Upper lobe of right lung (tissue), 1 donor: ENCODE measurements around the gene LAP3. TPM values are rescaled to one million over a fixed set of nuclear protein-coding genes. Genes with fewer than 3 reads are reported as not detected.
"Not testable (repeated sequence)": the region's sequence is repeated elsewhere in the genome, so short reads cannot be mapped to it uniquely, and the experiment has no call there.

ENCODE experiments used
- ATAC-seq: fragments of 200-7000 bp; cut with Tn5 transposase; one replicate; pipeline ENCODE4 v1.9.1; 2020; ENCODE audit warnings: mild to moderate bottlenecking, moderate library complexity
- DNase-seq: peaks from one replicate; pipeline ENCODE4 v3.0.0-alpha.2; 2020
- H3K27ac ChIP-seq: fragments of 200-600 bp; one replicate; pipeline ENCODE4 v1.8.0; 2022
- H3K27me3 ChIP-seq: fragments of 200-600 bp; one replicate; pipeline ENCODE4 v1.8.0; 2022; ENCODE audit warnings: mild to moderate bottlenecking
- H3K36me3 ChIP-seq: fragments of 200-600 bp; one replicate; pipeline ENCODE4 v1.8.0; 2022
- H3K4me1 ChIP-seq: fragments of 200-600 bp; one replicate; pipeline ENCODE4 v1.8.0; 2022
- H3K4me3 ChIP-seq: fragments of 200-600 bp; one replicate; pipeline ENCODE4 v1.8.0; 2022; ENCODE audit warnings: mild to moderate bottlenecking
- H3K9me3 ChIP-seq: fragments of 200-600 bp; one replicate; pipeline ENCODE4 v1.8.0; 2022
- intact Hi-C: fragments of 100-400 bp; cut with DNase I; formaldehyde crosslinking; loops from one replicate; pipeline ENCODE4 v1.11.0; 2022
- total RNA-seq: library from RNA; stranded (reverse); fragmentation: NEBNext Ultra II Directional; extraction: Animal tissue kit (Norgen Biotek cat#: 25700); gene quantifications from one replicate; pipeline ENCODE4 v1.2.1, GENCODE V29; 2021
- TF ChIP-seq, protein P1 (sequence below): fragments of 200-600 bp; IDR thresholded peaks from one replicate; pipeline ENCODE4 v1.8.0; 2022; ENCODE audit warnings: antibody characterized with exemption
- donor health status: DM: no; HTN: yes; CAD: no; lungs with severe emphysema.

Gene LAP3
- total RNA-seq, 1 donor from 2014 or later: 97.6 TPM

DNA sequence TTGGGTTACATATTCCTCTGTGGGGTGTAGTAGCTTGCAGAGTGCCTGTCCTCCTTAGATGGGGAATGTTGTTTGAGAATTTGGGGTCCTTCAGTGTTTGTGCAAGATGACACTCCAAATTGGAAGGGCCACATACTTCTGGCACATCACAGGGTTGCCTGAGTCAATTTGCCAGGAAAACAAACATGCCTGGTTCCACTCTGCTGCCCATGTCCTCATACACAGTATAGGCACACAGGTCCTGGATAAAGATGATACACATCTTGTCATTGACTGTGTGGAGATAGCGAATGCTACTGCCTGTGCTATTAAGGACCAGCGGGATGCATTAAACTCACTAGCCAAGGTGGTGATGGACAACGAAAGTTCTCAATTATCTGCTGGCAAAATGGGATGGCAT is 11.2 kb upstream of the LAP3 start:
- DNase-seq (no peak), ATAC-seq (no peak)
- Histone ChIP-seq H3K27me3 (no peaks in the 10 kb centered on the region), H3K9me3 (no peaks in the 10 kb centered on the region), H3K36me3 (no peaks in the 10 kb centered on the region), H3K27ac (no peak overlapping the region), H3K4me3 (no peak overlapping the region), H3K4me1 (no peaks in the 10 kb centered on the region)
- TF ChIP-seq, protein P1, sequence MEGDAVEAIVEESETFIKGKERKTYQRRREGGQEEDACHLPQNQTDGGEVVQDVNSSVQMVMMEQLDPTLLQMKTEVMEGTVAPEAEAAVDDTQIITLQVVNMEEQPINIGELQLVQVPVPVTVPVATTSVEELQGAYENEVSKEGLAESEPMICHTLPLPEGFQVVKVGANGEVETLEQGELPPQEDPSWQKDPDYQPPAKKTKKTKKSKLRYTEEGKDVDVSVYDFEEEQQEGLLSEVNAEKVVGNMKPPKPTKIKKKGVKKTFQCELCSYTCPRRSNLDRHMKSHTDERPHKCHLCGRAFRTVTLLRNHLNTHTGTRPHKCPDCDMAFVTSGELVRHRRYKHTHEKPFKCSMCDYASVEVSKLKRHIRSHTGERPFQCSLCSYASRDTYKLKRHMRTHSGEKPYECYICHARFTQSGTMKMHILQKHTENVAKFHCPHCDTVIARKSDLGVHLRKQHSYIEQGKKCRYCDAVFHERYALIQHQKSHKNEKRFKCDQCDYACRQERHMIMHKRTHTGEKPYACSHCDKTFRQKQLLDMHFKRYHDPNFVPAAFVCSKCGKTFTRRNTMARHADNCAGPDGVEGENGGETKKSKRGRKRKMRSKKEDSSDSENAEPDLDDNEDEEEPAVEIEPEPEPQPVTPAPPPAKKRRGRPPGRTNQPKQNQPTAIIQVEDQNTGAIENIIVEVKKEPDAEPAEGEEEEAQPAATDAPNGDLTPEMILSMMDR: no peak
- intact Hi-C loops: no loop called here

DNA sequence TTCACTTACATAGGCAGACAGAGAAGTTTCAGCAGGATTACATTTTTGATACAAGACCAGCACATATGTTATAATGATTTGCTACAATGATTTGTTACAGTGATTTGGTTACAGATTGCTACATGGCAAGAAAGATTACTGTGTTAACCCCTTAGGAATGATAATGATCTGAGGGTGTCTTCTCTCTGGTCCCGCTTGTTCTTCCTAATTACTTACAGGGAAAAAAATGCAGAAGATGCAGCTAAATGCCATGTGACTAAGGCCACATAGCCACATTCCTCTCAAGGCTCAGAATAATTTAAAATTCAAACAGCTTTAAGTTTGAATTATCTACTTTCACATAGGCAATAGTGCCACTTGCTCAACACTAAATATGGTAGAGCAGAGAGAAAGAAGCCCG is 9.7 kb upstream of the LAP3 start:
- Histone ChIP-seq H3K36me3 (no peaks in the 10 kb centered on the region), H3K9me3 (no peaks in the 10 kb centered on the region), H3K27ac (no peak overlapping the region), H3K27me3 (no peaks in the 10 kb centered on the region), H3K4me3 (no peak overlapping the region), H3K4me1 (no peaks in the 10 kb centered on the region)
- DNase-seq (no peak), ATAC-seq (no peak)
- TF ChIP-seq, protein P1: no peak
- intact Hi-C loops: no loop called here

DNA sequence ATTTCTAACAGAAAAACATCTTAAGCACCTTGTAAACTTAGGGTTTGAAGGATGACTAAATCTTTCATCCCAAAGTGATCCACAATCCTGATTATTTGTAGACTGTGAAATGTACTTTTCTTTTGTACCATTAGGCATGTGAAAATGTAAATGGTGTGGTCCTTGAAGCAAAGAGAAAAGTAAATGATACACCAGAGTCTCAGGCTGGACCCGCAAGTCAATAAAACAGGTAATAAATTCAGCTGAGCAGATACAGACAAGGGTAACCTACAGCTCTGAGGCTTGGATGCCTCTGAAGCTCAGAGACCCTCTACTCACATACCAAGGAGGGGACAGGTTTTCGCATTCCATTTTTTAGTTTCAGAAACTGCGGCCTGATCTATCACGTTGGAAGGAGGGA is 2.8 kb upstream of the LAP3 start:
- no peaks in the 10 kb centered on the region for H3K9me3 ChIP-seq
- ATAC-seq (no peak), DNase-seq (no peak)
- H3K36me3 ChIP-seq: no peaks in the 10 kb centered on the region
- no peak overlapping the region for H3K27ac ChIP-seq
- H3K4me3 ChIP-seq: no peak overlapping the region
- H3K4me1 ChIP-seq: peaks cover 16% of the 10 kb centered on the region
- TF ChIP-seq, protein P1: no peak
- H3K27me3 ChIP-seq: no peaks in the 10 kb centered on the region
- intact Hi-C loops: no loop called here

DNA sequence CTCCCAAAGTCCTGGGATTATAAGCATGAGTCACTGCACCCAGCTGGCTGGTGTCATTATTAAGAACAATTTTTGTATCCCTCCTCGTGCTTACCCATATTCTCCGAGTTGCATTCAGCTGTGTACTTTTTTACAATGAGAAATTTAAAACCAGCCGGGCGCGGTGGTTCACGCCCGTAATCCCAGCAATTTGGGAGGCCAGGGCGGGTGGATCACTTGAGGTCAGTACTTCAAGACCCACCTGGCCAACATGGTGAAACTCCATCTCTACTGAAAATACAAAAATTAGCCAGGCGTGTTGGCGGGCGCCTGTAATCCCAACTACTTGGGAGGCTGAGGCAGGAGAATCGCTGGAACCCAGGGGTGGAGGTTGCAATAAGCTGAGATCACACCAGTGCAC is 1.8 kb upstream of the LAP3 start:
- H3K4me1 ChIP-seq: peaks cover 23% of the 10 kb centered on the region
- ATAC-seq, H3K9me3 ChIP-seq, DNase-seq, H3K27me3 ChIP-seq, H3K27ac ChIP-seq, H3K4me3 ChIP-seq, H3K36me3 ChIP-seq, intact Hi-C loops: not testable (repeated sequence)

DNA sequence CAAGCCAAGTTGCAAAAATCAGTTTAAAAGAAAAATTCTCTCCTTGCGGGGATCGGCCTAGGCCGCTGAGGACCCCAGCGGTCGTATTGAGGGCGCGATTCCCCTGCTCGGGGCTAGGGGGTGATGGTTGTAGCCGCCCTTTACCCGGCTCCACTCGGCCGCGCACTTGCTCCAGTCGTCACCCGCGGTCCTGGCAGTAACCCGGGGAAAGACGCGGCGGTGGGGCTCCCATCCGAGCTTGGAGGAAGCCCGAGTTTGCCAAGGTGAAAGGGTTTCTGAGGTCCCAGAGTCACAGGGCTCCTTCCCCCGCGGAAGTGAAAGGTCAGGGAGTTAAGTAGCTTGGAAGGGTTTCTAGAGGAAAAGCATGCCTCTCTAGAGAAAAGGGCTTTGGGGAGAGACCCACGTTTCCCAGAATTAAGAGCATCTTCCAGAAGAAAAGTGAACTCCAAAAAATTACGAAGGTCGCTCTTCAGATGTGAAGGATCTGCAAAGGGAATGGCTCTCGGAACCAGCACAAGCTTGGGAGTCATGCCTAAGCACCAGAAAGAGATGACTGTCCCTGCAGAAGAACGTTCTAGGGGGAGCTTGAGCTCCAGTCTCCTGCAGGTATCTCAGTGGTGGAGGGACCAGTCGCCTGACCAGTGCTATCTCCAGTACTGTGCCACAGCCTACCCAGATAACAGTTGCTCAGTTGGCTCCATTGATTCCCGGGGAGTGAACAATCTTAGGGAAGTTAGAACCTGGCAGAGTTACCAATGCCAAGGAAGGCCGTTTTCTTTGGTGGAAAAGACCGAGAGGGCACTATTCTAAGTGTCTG is 875 bp downstream of the LAP3 start:
- H3K36me3 ChIP-seq: peaks cover 20% of the 10 kb centered on the region
- no peaks in the 10 kb centered on the region for H3K27me3 ChIP-seq
- H3K4me1 ChIP-seq: peaks cover 35% of the 10 kb centered on the region
- no peaks in the 10 kb centered on the region for H3K9me3 ChIP-seq
- H3K27ac ChIP-seq: peak overlapping the region; percentile 91
- ATAC-seq (peak; percentile 13), DNase-seq (peak; percentile 79)
- intact Hi-C loops: no loop called here
- TF ChIP-seq, protein P1: no peak
- peak overlapping the region; percentile 75 for H3K4me3 ChIP-seq

DNA sequence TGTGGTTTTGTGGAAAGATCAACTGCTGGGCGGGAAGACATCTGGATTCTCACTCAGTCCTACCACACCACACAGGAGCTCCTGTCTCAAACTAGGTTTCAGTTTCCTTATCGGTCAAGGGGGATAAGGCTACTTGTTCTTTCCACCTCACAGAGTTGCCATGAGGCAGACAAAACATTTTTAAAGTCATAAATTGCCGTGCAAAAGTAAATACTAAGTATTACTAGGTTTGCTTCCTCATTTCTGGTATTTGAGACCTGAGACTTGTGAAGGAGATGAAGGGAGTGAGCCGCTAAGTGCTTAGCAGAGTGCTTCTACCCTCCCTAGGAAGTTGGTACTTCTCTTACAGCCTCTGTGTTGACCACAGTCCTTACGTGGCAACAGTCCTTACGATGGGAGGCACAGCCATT is 1.5 kb downstream of the LAP3 start:
- Histone ChIP-seq H3K27me3 (no peaks in the 10 kb centered on the region), H3K4me3 (peak overlapping the region; percentile 75), H3K9me3 (no peaks in the 10 kb centered on the region), H3K36me3 (peaks cover 26% of the 10 kb centered on the region), H3K27ac (peak overlapping the region; percentile 91), H3K4me1 (peaks cover 35% of the 10 kb centered on the region)
- DNase-seq: no peak
- TF ChIP-seq, protein P1: no peak
- intact Hi-C loops: no loop called here
- no peak for ATAC-seq
